Pons (tissue), 1 donor: ENCODE data around the gene PCDHGA1.
A peak's percentile ranks its signal among the peaks of the same experiment; 100 is the strongest.

ENCODE experiments used
- DNase-seq: peaks from one replicate; pipeline ENCODE4 v3.0.0-alpha.2; 2016; ENCODE audit warnings: low spot score

The PCDHGA1 gene

GRCh38 chr5:141492168-141492885 lies 162.0 kb downstream of the PCDHGA1 start:
- no peak for DNase-seq

- peak; percentile 82 for DNase-seq
Observed at GRCh38 chr5:141493500-141494422, 163.4 kb downstream of the PCDHGA1 start.

GRCh38 chr5:141494761-141495452 lies 164.6 kb downstream of the PCDHGA1 start:
- no peak for DNase-seq

- no peak for DNase-seq
Observed at GRCh38 chr5:141495453-141495811, 165.1 kb downstream of the PCDHGA1 start.

- DNase-seq: no peak
Observed at GRCh38 chr5:141496038-141496437, 165.7 kb downstream of the PCDHGA1 start.

- no peak for DNase-seq
Observed at GRCh38 chr5:141501761-141502160, 171.4 kb downstream of the PCDHGA1 start.

GRCh38 chr5:141503681-141504080 lies 173.4 kb downstream of the PCDHGA1 start:
- no peak for DNase-seq

GRCh38 chr5:141504216-141504615 lies 173.9 kb downstream of the PCDHGA1 start:
- no peak for DNase-seq

GRCh38 chr5:141506381-141507155 lies 176.3 kb downstream of the PCDHGA1 start:
- DNase-seq: no peak

GRCh38 chr5:141507387-141508091 lies 177.2 kb downstream of the PCDHGA1 start:
- no peak for DNase-seq

- DNase-seq: no peak
Observed at GRCh38 chr5:141508440-141508797, 178.1 kb downstream of the PCDHGA1 start.

- no peak for DNase-seq
Observed at GRCh38 chr5:141508798-141509611, 178.7 kb downstream of the PCDHGA1 start.

GRCh38 chr5:141510160-141510559 lies 179.8 kb downstream of the PCDHGA1 start:
- no peak for DNase-seq

GRCh38 chr5:141510850-141511601 lies 180.7 kb downstream of the PCDHGA1 start:
- no peak for DNase-seq

- DNase-seq: no peak
Observed at GRCh38 chr5:141511771-141512325, 181.5 kb downstream of the PCDHGA1 start.

GRCh38 chr5:141512390-141512910 lies 182.1 kb downstream of the PCDHGA1 start:
- DNase-seq: no peak

- no peak for DNase-seq
Observed at GRCh38 chr5:141512911-141513626, 182.8 kb downstream of the PCDHGA1 start.

GRCh38 chr5:141513627-141514329 lies 183.5 kb downstream of the PCDHGA1 start:
- peak; percentile 78 for DNase-seq
